HepG2 (cell line): ENCODE data around the gene PITHD1. TPM values are rescaled to one million over a fixed set of nuclear protein-coding genes. Genes with fewer than 3 reads are reported as not detected.

ENCODE experiments used
- AKAP8 ChIP-seq: sonication (generic); formaldehyde crosslinking; IDR thresholded peaks from 2 replicates; pipeline ENCODE4 v1.5.1; 2020; ENCODE audit warnings: mild to moderate bottlenecking, missing genetic modification reagents
- BORCS8-MEF2B ChIP-seq: sonication (generic); formaldehyde crosslinking; IDR thresholded peaks from 2 replicates; pipeline ENCODE4 v1.8.0; 2022; ENCODE audit warnings: mild to moderate bottlenecking, missing genetic modification reagents
- CBX2 ChIP-seq, 2 experiments: fragments of 200-600 bp in 1 of 2; sonication (generic); formaldehyde crosslinking in 1 of 2; IDR thresholded peaks; 2 replicates each; pipeline versions ENCODE4 v1.7.0 to v1.8.1; 2018 to 2022; ENCODE audit warnings: low read depth in 2 of 2, low read length in 1 of 2, mild to moderate bottlenecking in 1 of 2, missing genetic modification reagents in 1 of 2
- FOXO1 ChIP-seq: sonication (generic); formaldehyde crosslinking; IDR thresholded peaks from 2 replicates; pipeline ENCODE4 v1.4.0; 2020; ENCODE audit warnings: missing genetic modification reagents
- GABPB1 ChIP-seq: IDR thresholded peaks from 2 replicates; pipeline ENCODE4 v1.6.1; 2016; ENCODE audit warnings: mild to moderate bottlenecking, missing genetic modification reagents, moderate library complexity, missing compliant biosample characterization
- KDM5A ChIP-seq: fragments of 200-600 bp; sonication (generic); IDR thresholded peaks from 2 replicates; pipeline ENCODE4 v1.7.0; 2018; ENCODE audit warnings: antibody characterized with exemption, mild to moderate bottlenecking, low read length, borderline replicate concordance
- MAFF ChIP-seq: IDR thresholded peaks from 2 replicates; pipeline ENCODE4 v1.6.1; 2011; ENCODE audit warnings: low read depth, low read length, improper control_type of control experiment
- MEF2D ChIP-seq: sonication (generic); formaldehyde crosslinking; IDR thresholded peaks from 2 replicates; pipeline ENCODE4 v1.5.1; 2020; ENCODE audit warnings: mild to moderate bottlenecking, missing genetic modification reagents
- TBL1XR1 ChIP-seq: fragments of 150-350 bp; IDR thresholded peaks from 2 replicates; pipeline ENCODE4 v1.6.1; 2014; ENCODE audit warnings: borderline replicate concordance, low read length; ENCODE audit not compliant: partially characterized antibody
- XRCC5 ChIP-seq: fragments of 200-400 bp; formaldehyde crosslinking; optimal IDR thresholded peaks from 2 replicates; pipeline ENCODE3; 2017; ENCODE audit warnings: mild to moderate bottlenecking, low read length
- YEATS4 ChIP-seq: sonication (generic); formaldehyde crosslinking; IDR thresholded peaks from 2 replicates; pipeline ENCODE4 v1.4.0; 2020; ENCODE audit warnings: missing genetic modification reagents, borderline replicate concordance
- ZNF432 ChIP-seq: sonication (generic); formaldehyde crosslinking; IDR thresholded peaks from 2 replicates; pipeline ENCODE4 v1.5.0; 2020; ENCODE audit warnings: missing genetic modification reagents, mild to moderate bottlenecking, borderline replicate concordance
- polyA plus RNA-seq, 8 experiments: library from polyadenylated mRNA; depleted of rRNA in 3 of 8; stranded (reverse) in 7 of 8; unstranded in 1 of 8; fragments of >200 nt; fragmentation: Illumina TruSeq in 4 of 8; extraction: Trizol in 4 of 8; gene quantifications; 2 replicates each; pipeline versions ENCODE4 v1.2.1 to v1.2.3, GENCODE V29; 2011 to 2016; ENCODE audit warnings: low read depth in 4 of 8, missing spikeins in 1 of 8, mixed read lengths in 1 of 8; ENCODE audit not compliant: insufficient read depth in 1 of 8
- total RNA-seq, 5 experiments: library from RNA; depleted of rRNA; stranded (reverse); fragments of >200 nt; fragmentation: Illumina TruSeq; extraction: Trizol; gene quantifications; 2 replicates each; pipeline ENCODE4 v1.2.3, GENCODE V29; 2016; ENCODE audit warnings: low read depth in 1 of 5
- TF ChIP-seq, protein P1 (sequence below): fragments of 450-650 bp; IDR thresholded peaks from 2 replicates; pipeline ENCODE4 v1.6.1; 2017
- TF ChIP-seq, protein P2 (sequence below): sonication (generic); formaldehyde crosslinking; IDR thresholded peaks from 2 replicates; pipeline ENCODE4 v1.9.0; 2022; ENCODE audit warnings: low read depth, missing genetic modification reagents
- TF ChIP-seq, protein P3 (sequence below): sonication (generic); formaldehyde crosslinking; IDR thresholded peaks from 2 replicates; pipeline ENCODE4 v1.5.0; 2020; ENCODE audit warnings: missing genetic modification reagents
- TF ChIP-seq, protein P4 (sequence below): sonication (generic); formaldehyde crosslinking; IDR thresholded peaks from 2 replicates; pipeline ENCODE4 v1.8.0; 2022; ENCODE audit warnings: missing genetic modification reagents, mild to moderate bottlenecking, inconsistent platforms, borderline replicate concordance
- TF ChIP-seq, protein P5 (sequence below): sonication (generic); formaldehyde crosslinking; IDR thresholded peaks from 2 replicates; pipeline ENCODE4 v1.4.0; 2020; ENCODE audit warnings: low read depth, mild to moderate bottlenecking, missing genetic modification reagents
- TF ChIP-seq, protein P6 (sequence below): sonication (generic); formaldehyde crosslinking; IDR thresholded peaks from 2 replicates; pipeline ENCODE4 v1.5.0; 2020; ENCODE audit warnings: mild to moderate bottlenecking, missing genetic modification reagents

PITHD1 gene
- total and polyA plus RNA-seq, 2 of the 13 experiments (the other 11 are each of a cell fraction or from before 2014, with no cell fraction given): 28.0 to 37.3 TPM

DNA sequence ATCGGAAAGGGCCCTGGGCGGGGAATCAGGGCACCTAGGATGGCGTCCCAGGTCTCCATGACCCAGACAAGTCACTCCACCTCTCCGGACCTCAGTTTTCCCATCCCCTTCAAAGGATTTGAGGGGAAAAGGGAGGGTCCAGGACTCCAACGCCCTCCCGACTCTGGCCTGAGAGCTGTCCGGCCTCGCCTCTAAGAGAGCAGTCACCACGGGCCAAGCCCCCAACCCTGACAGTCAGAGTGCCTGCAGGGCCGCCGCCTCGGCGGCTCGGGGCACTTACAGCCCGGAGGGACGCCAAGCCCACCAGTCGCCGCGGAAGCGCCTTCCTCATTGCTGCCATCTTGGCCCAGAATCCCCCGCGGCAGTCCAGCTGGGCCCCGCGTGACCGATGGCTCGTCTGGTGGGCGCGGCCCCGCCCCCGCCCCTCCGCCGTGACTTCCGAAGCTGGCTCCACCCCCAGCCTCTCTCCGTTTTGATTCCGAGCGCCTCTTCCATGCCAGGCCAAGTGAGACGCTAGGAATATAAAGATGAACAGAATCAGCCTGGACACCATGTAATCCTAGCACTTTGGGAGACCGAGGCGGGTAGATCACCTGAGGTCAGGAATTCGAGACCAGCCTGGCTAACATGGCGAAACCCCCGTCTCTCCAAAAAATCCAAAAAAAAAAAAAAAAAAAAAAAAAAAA lies 47.0 kb downstream of the PITHD1 start, which contains the start of gene HMGCL (continued):
- no peak for TF ChIP-seq FOXO1
- TF ChIP-seq CBX2 (IDR thresholded peaks at IDR 0.05; ENCODE audit: low read depth, low read length): no peak
- TF ChIP-seq CBX2 (CRISPR knock-in tag; IDR thresholded peaks at IDR 0.05; ENCODE audit: low read depth): no peak
- TF ChIP-seq, protein P1, sequence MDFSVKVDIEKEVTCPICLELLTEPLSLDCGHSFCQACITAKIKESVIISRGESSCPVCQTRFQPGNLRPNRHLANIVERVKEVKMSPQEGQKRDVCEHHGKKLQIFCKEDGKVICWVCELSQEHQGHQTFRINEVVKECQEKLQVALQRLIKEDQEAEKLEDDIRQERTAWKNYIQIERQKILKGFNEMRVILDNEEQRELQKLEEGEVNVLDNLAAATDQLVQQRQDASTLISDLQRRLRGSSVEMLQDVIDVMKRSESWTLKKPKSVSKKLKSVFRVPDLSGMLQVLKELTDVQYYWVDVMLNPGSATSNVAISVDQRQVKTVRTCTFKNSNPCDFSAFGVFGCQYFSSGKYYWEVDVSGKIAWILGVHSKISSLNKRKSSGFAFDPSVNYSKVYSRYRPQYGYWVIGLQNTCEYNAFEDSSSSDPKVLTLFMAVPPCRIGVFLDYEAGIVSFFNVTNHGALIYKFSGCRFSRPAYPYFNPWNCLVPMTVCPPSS: no peak
- peak; percentile 88 for TF ChIP-seq YEATS4
- TF ChIP-seq AKAP8 (CRISPR knock-in tag): no peak
- TF ChIP-seq ZNF432: no peak
- peak; percentile 89 for TF ChIP-seq KDM5A
- TF ChIP-seq, protein P2, sequence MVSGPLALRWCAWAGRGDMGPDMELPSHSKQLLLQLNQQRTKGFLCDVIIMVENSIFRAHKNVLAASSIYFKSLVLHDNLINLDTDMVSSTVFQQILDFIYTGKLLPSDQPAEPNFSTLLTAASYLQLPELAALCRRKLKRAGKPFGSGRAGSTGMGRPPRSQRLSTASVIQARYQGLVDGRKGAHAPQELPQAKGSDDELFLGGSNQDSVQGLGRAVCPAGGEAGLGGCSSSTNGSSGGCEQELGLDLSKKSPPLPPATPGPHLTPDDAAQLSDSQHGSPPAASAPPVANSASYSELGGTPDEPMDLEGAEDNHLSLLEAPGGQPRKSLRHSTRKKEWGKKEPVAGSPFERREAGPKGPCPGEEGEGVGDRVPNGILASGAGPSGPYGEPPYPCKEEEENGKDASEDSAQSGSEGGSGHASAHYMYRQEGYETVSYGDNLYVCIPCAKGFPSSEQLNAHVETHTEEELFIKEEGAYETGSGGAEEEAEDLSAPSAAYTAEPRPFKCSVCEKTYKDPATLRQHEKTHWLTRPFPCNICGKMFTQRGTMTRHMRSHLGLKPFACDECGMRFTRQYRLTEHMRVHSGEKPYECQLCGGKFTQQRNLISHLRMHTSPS (CRISPR knock-in tag): no peak
- TF ChIP-seq GABPB1 (CRISPR knock-in tag): peak; percentile 90
- peak; percentile 63; the same call in 1 of the 2 replicates for TF ChIP-seq MEF2D
- TF ChIP-seq, protein P3, sequence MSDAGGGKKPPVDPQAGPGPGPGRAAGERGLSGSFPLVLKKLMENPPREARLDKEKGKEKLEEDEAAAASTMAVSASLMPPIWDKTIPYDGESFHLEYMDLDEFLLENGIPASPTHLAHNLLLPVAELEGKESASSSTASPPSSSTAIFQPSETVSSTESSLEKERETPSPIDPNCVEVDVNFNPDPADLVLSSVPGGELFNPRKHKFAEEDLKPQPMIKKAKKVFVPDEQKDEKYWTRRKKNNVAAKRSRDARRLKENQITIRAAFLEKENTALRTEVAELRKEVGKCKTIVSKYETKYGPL (CRISPR knock-in tag): peak; percentile 69; the same call in 1 of the 2 replicates
- TF ChIP-seq MAFF: no peak
- TF ChIP-seq XRCC5: no peak
- peak; percentile 87 for TF ChIP-seq BORCS8-MEF2B (CRISPR knock-in tag)
- TF ChIP-seq, protein P4, sequence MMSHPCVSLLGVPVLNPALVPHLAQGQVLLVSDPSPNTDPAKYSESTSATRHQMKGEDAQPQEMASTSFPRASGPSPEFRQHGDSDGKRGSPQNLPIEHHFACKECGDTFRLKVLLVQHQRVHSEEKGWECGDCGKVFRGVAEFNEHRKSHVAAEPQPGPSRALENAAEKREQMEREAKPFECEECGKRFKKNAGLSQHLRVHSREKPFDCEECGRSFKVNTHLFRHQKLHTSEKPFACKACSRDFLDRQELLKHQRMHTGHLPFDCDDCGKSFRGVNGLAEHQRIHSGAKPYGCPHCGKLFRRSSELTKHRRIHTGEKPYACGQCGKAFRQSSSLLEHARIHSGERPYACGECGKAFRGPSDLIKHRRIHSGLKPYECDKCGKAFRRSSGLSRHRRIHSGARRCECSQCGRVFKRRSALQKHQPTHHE (CRISPR knock-in tag): peak; percentile 89
- no peak for TF ChIP-seq TBL1XR1
- TF ChIP-seq, protein P5, sequence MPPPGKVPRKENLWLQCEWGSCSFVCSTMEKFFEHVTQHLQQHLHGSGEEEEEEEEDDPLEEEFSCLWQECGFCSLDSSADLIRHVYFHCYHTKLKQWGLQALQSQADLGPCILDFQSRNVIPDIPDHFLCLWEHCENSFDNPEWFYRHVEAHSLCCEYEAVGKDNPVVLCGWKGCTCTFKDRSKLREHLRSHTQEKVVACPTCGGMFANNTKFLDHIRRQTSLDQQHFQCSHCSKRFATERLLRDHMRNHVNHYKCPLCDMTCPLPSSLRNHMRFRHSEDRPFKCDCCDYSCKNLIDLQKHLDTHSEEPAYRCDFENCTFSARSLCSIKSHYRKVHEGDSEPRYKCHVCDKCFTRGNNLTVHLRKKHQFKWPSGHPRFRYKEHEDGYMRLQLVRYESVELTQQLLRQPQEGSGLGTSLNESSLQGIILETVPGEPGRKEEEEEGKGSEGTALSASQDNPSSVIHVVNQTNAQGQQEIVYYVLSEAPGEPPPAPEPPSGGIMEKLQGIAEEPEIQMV (CRISPR knock-in tag): 0 out of 2 replicates have a peak, but pooled peaks have one; percentile 33
- TF ChIP-seq, protein P6, sequence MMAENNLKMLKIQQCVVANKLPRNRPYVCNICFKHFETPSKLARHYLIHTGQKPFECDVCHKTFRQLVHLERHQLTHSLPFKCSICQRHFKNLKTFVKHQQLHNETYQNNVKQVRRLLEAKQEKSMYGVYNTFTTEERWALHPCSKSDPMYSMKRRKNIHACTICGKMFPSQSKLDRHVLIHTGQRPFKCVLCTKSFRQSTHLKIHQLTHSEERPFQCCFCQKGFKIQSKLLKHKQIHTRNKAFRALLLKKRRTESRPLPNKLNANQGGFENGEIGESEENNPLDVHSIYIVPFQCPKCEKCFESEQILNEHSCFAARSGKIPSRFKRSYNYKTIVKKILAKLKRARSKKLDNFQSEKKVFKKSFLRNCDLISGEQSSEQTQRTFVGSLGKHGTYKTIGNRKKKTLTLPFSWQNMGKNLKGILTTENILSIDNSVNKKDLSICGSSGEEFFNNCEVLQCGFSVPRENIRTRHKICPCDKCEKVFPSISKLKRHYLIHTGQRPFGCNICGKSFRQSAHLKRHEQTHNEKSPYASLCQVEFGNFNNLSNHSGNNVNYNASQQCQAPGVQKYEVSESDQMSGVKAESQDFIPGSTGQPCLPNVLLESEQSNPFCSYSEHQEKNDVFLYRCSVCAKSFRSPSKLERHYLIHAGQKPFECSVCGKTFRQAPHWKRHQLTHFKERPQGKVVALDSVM (CRISPR knock-in tag): 0 out of 2 replicates have a peak, but pooled peaks have one; percentile 30
